ENCODE data around the gene PIK3R3.

DNA sequence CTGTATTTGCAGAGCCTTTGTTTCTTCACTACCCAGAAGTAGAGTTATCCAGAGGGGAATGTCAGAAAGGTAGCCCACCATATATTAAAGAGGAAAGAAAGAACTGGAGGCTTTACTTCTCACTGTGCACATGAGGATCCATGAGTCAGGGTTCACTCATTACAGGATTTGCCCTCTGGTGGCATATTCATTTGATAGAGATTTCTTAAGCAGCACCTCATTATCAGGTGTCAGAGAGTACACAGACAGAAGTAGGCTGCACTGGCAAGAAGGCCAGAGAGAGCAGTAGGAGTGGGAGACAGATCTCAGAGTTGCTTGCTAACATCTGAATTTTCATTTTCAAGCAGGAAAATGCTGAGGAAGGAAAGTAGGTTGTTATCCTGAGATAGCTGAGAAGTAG, 123.8 kb downstream of the PIK3R3 start:
- TF ChIP-seq, protein P1, sequence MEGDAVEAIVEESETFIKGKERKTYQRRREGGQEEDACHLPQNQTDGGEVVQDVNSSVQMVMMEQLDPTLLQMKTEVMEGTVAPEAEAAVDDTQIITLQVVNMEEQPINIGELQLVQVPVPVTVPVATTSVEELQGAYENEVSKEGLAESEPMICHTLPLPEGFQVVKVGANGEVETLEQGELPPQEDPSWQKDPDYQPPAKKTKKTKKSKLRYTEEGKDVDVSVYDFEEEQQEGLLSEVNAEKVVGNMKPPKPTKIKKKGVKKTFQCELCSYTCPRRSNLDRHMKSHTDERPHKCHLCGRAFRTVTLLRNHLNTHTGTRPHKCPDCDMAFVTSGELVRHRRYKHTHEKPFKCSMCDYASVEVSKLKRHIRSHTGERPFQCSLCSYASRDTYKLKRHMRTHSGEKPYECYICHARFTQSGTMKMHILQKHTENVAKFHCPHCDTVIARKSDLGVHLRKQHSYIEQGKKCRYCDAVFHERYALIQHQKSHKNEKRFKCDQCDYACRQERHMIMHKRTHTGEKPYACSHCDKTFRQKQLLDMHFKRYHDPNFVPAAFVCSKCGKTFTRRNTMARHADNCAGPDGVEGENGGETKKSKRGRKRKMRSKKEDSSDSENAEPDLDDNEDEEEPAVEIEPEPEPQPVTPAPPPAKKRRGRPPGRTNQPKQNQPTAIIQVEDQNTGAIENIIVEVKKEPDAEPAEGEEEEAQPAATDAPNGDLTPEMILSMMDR (conservative IDR thresholded peaks at IDR 0.05; ENCODE audit: low read length): no peak
- no peak for TF ChIP-seq EZH2phosphoT487 (IDR thresholded peaks at IDR 0.05; ENCODE audit: borderline replicate concordance)

Measured in Loucy (cell line).